ENCODE measurements around the gene CDY2B. TPM values are rescaled to one million over a fixed set of nuclear protein-coding genes. Genes with fewer than 3 reads are reported as not detected.
"Not testable (repeated sequence)": the region's sequence is repeated elsewhere in the genome, so short reads cannot be mapped to it uniquely, and the experiment has no call there.

Gene CDY2B, protein sequence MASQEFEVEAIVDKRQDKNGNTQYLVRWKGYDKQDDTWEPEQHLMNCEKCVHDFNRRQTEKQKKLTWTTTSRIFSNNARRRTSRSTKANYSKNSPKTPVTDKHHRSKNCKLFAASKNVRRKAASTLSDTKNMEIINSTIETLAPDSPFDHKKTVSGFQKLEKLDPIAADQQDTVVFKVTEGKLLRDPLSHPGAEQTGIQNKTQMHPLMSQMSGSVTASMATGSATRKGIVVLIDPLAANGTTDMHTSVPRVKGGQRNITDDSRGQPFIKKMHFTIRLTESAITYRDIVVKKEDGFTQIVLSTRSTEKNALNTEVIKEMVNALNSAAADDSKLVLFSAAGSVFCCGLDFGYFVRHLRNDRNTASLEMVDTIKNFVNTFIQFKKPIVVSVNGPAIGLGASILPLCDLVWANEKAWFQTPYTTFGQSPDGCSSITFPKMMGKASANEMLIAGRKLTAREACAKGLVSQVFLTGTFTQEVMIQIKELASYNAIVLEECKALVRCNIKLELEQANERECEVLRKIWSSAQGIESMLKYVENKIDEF
- not detected for total RNA-seq
- long read RNA-seq: 0 reads

DNA sequence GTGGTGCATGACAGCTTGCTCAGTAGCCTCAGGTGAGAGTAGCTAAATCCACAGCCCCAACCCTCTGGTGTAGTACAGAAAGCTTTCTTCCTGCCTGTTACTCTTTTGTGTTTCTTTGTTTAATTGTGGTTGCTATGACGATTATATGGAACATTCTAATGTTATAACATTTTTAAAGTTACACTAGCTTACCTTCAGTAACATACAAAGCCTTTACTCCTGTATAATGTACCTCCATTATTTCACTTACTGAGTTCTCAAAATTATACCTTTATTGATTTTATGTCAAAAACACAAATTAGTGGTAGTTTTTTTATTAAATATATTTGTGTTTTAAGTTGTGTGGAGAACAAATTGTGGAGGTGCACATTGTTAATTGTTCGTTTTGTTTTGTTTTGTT is at the start of gene CDY2B:
TSS of gene CDY2B (minus strand) at position 101 of the 400 bp plus-strand sequence. CDS start 328 bp downstream, outside the sequence.
- ATAC-seq (ENCODE audit: poor library complexity); DNase-seq; intact Hi-C loops (cut with DNase I): not testable (repeated sequence)

DNA sequence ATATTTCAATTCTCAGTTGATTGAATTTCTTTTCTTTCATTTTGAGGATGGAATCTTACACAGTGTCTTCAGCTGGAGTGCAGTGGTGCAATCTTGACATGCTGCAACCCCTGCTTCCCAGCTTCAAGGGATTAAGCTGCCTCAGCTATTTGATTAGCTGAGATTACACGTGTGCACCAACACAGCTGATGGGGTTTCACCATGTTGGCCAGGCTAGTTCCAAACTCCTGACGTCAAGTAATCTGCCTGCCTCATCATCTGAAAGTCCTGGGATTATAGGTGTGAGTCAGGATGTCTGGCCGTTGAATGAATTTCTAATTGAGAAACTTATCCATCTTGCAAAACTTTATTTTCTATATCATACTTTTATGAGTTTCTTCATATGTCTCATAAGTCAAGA is 28.0 kb upstream of the CDY2B start:
- ATAC-seq (ENCODE audit: poor library complexity); intact Hi-C loops (cut with DNase I); DNase-seq: not testable (repeated sequence)

DNA sequence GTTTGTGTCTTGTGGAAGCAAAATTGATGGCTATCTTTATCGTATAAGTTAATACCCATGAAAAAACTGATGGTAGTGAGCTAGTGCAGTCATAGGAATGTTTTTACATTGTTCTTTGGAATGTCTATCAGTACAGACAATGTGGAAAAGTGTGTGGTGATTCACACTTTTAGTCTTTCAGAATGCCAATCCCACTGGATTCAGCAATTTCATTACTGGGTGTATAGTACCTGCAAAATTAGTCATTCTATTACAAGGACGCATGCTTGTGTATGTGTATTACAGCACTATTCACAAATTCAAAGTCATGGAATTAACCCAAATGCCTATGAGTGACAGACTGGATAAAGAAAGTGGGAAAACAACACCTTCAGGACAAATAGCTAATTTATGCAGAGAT is 27.3 kb upstream of the CDY2B start:
- ATAC-seq (ENCODE audit: poor library complexity); DNase-seq; intact Hi-C loops (cut with DNase I): not testable (repeated sequence)

DNA sequence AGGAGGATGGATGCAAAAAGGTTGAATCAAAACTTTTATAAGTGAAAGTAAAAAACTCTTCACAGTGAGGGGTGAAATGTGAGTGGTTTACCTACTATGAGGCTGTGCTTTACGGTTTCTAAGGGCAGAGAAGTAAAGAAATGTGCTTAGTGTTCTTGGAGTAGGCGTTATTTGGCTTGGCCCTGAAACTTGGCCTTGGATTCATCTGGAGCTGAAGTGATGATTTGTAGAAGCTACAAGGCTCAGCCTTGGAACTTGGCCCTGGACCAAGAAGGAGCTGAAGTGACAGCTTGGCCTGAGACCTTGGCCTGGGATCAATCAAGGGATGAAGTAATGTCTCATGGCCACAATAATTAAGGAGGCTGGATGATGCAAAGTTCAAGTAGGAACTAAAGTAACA is 1.7 kb upstream of the CDY2B start:
- ATAC-seq (ENCODE audit: poor library complexity); intact Hi-C loops (cut with DNase I); DNase-seq: not testable (repeated sequence)

DNA sequence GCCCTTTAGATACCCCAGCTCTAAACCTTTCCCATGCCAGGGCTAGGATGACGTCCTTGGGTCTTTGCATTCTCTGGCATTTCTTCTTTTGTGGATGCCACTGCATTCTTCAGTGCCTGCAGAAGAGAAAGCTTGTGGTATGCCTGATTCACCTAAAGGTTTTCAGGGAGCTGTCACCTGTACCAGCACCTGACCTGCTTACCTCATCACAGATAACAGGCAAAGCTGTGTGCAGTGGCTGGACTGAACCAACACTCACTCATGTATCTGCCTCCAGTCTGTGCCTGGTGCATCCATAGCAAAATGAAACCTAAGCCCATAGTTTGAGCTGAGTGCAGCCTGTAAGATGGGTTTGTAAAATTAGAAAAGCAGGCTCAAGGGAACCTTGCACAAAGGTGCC is 3.3 kb downstream of the CDY2B start:
- DNase-seq; ATAC-seq (ENCODE audit: poor library complexity); intact Hi-C loops (cut with DNase I): not testable (repeated sequence)

DNA sequence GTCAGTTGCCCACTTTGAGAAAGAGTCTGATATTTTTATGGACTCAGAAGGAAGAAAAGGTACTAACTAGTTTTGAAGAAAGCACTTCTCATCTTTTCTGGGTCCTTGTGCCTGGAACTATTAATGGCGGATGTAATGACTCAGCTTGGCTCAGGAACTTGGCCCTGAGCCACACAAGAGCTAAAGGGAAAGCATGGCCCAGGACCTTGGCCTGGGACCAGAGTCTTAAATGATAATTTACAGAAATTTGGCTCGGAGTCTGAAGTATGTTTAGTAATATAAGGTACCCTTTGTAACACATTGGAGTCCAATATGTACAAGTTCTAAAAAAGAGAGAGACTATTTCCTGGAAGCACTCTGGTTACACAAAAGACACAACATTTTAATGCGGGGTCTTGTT is 4.6 kb downstream of the CDY2B start:
- ATAC-seq (ENCODE audit: poor library complexity); intact Hi-C loops (cut with DNase I); DNase-seq: not testable (repeated sequence)

DNA sequence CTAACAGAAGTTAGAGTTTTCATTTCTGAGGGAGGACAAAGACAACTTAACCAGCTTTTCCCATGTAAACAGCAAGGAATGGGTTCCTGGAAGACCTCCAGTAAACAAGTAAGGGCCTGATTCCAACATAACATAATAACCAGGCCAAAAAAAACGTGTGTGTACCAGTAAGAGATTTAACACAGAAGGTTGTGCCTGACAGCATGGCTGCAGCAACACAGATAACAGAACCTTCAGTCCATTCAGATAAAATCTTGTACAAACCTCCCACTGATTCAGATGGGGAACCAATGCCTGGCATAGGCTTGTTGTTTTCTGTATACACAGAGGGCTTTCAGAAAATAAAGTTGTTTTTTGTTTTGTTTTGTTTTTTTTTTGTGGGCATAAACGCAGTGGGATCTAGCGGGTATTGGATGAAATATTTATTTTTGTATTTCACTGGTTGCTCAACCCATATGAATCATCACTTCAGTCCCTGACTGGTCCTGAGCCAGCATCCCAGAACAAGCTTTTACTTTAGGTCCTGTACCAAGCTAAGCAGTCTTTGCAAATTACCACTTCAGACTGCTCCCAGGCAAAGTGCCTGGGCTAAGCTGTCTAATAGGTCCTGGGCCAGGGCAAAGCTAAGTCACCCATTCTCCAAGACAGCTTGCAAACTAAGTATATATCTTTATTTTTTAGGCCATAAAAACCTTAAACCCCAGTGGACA is 8.7 kb downstream of the CDY2B start:
- DNase-seq; intact Hi-C loops (cut with DNase I): not testable (repeated sequence)
- ATAC-seq (ENCODE audit: poor library complexity): peak; percentile 91

DNA sequence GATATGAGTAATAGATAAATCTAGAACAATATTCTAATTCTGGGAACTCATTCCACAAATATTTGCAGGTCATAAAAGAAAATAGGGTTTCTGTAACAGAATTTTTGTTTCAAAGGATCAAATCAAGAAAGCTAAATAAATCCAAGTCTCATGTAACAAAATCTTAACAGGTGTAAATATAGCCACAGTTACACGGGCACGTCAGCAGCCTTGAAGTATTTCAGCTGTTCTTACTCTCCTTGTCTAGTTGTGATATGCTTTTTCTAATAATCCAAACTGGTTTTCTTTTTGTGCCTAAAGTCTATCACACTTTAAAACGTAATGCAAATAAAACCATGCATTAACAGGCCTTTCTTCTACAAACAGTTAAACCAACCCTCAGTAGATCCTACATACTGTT is 9.3 kb downstream of the CDY2B start:
- intact Hi-C loops (cut with DNase I); ATAC-seq (ENCODE audit: poor library complexity); DNase-seq: not testable (repeated sequence)

DNA sequence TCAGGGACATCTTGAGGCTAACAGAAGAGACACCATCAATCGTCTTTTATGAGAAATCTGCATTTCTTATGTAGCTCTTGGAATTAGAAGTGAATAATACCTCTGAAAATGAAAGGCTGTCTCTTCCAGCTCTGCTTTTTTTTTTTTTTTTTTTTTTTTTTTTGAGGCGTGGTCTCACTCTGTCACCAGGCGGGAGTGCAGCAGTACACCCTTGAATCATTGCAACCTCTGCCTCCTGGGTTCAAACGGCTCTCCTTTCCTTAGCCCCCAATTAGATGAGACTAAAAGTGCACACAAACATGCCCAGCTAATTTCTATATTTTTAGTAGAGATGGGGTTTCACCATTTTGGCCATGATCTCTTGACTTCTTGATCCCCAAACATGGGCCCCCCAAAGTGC is 12.2 kb downstream of the CDY2B start:
- ATAC-seq (ENCODE audit: poor library complexity); intact Hi-C loops (cut with DNase I); DNase-seq: not testable (repeated sequence)

DNA sequence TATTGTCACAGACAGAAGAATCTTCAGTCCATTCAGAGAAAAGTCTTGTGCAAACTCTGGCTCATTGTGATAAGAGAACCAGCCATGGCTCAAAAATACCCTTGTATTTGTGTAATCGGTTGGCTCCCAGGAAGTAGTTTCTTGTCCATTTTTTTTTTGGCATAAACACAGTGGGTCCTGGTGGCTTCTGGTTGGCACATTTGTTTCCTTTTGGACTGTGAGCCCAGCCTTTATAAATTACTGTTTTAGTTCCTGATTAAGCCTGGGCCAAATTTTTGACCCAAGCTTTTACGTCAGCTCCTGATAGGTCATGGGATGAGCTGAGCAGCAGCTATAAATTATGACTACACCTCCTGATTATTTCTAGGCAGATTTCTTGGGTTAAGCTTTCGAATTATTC is 19.4 kb downstream of the CDY2B start:
- ATAC-seq (ENCODE audit: poor library complexity); intact Hi-C loops (cut with DNase I); DNase-seq: not testable (repeated sequence)

DNA sequence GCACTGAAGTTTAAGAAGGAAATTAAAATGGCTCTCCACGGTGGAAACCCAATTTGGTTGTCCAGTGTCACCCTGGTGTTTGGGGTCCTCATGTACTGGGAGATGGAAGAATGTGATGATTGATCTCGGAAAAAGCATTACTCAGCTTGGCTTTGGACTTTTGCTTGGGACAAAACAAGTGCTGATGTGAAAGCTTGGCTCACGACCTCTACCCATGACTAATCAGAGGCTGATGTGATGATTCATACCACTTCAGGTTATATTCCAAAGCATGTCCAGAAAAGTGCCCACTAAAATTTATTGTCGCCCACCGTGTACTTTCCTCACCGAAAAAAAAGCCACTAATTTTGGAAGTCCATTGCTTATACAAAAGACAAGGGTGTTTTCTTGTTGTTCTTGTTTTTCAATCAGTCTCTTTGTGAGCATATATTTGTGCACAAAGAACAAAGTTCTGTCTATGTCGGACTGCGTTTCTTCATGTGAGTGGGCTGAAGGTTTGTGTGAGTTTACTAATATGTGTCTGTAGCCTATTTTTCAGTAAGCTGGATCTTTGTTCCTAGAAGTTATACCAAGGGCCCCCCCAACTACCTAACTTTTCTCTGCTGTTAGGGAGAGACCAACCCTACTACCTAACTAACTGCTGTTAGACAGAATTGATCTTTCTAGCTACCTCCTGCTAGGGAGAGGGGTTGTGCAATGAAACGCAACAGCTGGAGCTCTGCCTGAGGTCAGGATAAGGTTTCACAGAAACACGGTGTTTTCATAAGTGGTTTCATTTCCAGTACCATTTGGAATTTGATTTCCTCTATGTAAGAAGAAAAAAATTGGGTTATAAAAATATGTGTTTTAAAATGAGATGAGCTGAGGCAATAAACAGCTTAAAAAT is 22.8 kb downstream of the CDY2B start:
- DNase-seq; ATAC-seq (ENCODE audit: poor library complexity); intact Hi-C loops (cut with DNase I): not testable (repeated sequence)

DNA sequence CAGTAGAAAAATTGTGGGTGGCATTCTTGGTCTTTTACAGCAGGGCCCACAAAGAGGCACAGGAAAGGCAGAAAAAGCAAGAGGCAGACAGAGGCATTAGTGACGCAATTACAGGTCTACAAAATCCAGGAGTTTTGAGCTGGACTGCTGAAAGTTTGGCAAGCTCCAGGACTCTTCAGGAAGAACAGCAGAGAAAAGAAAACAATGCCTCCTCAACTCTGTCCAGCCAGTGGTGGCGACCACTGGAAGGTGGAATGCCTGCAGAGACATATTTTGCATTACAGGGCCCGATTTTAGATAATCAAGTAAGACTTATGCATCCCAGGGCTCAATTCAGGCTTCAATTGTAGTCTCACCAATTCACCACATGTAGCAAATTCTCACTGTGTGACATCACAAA is 23.5 kb downstream of the CDY2B start:
- intact Hi-C loops (cut with DNase I); ATAC-seq (ENCODE audit: poor library complexity); DNase-seq: not testable (repeated sequence)

DNA sequence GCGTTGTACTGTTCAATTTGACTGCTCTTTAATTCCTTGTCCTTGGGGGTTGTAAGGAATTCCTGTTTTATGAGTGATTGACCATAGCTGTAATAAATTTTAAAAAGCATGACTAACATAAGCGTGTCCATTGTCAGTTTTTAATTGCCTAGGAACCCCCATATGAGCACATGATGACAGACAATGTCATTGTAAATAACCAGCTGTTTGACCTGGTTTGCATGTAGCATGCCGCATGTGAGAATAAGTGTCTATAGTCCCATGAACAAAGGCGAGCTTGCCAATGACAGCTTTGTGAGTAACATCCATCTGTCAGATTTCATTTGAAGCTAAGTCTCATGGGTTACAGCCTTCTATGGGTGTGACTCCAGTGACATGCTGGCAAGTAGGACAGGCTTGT is 30.9 kb downstream of the CDY2B start:
- intact Hi-C loops (cut with DNase I); ATAC-seq (ENCODE audit: poor library complexity); DNase-seq: not testable (repeated sequence)

DNA sequence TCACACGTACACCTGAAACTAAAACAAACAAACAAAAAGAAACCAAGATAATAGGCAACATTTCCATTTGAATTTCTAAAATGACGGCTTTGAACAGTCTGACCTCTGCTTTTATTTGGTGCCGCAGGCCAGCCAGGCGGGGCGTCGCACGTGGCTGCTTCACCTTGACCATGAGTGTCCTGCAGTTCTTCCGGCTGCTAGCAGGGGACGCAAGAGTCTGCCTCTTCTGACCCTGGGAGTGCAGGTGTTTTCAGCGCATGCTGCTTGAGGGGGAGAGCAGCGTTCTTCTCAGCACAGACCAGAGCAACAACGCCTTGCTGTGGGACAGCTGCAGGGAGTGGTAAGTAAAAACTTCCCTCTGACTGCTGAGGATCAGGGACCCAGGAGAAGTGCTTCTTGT is 47.9 kb downstream of the CDY2B start:
- ATAC-seq (ENCODE audit: poor library complexity); DNase-seq; intact Hi-C loops (cut with DNase I): not testable (repeated sequence)

Other genes with a start within 250 kb of the CDY2B start
- not detected for gene CDY2A, start 145.6 kb upstream of the CDY2B start, total RNA-seq

Measured in Right ventricle myocardium superior (tissue), 1 donor.